ENCODE measurements around the gene MARCHF3.

GRCh38 chr5:126924331-126925033 is 105.9 kb downstream of the MARCHF3 start:
- TF ChIP-seq CTCF (IDR thresholded peaks at IDR 0.05) (no peak), POLR2A (IDR thresholded peaks at IDR 0.05) (no peak)
